Measurements from ENCODE around the gene MYO1D. TPM values are rescaled to one million over a fixed set of nuclear protein-coding genes. Genes with fewer than 3 reads are reported as not detected.
"Not testable (repeated sequence)": the region's sequence is repeated elsewhere in the genome, so short reads cannot be mapped to it uniquely, and the experiment has no call there.

Gene MYO1D
- total RNA-seq, 1 donor from 2014 or later, result 76.4 TPM

GRCh38 chr17:32688221-32688620 lies 188.7 kb downstream of the MYO1D start:
- no peak for DNase-seq (ENCODE audit: low read depth, low spot score)

GRCh38 chr17:32684087-32684958 lies 192.6 kb downstream of the MYO1D start:
- DNase-seq (ENCODE audit: low read depth, low spot score), result no peak

- DNase-seq (ENCODE audit: low read depth, low spot score), result no peak
Measured at GRCh38 chr17:32673964-32674363, 203.0 kb downstream of the MYO1D start.

- no peak for DNase-seq (ENCODE audit: low read depth, low spot score)
Measured at GRCh38 chr17:32672711-32673110, 204.2 kb downstream of the MYO1D start.

GRCh38 chr17:32671896-32672295 lies 205.0 kb downstream of the MYO1D start:
- no peak for DNase-seq (ENCODE audit: low read depth, low spot score)

- no peak for DNase-seq (ENCODE audit: low read depth, low spot score)
Measured at GRCh38 chr17:32664936-32665583, 211.9 kb downstream of the MYO1D start.

GRCh38 chr17:32660496-32660985 lies 216.4 kb downstream of the MYO1D start:
- DNase-seq (ENCODE audit: low read depth, low spot score), result no peak

- DNase-seq (ENCODE audit: low read depth, low spot score), result peak; percentile 33
Measured at GRCh38 chr17:32659419-32659842, 217.5 kb downstream of the MYO1D start.

- DNase-seq (ENCODE audit: low read depth, low spot score), result no peak
Measured at GRCh38 chr17:32658470-32659418, 218.2 kb downstream of the MYO1D start.

GRCh38 chr17:32656886-32657285 lies 220.0 kb downstream of the MYO1D start:
- DNase-seq (ENCODE audit: low read depth, low spot score), result no peak

- no peak for DNase-seq (ENCODE audit: low read depth, low spot score)
Measured at GRCh38 chr17:32654324-32654723, 222.6 kb downstream of the MYO1D start.

- no peak for DNase-seq (ENCODE audit: low read depth, low spot score)
Measured at GRCh38 chr17:32651084-32651483, 225.8 kb downstream of the MYO1D start.

GRCh38 chr17:32648450-32648849 lies 228.5 kb downstream of the MYO1D start:
- DNase-seq (ENCODE audit: low read depth, low spot score), result no peak

GRCh38 chr17:32646941-32647340 lies 230.0 kb downstream of the MYO1D start:
- DNase-seq (ENCODE audit: low read depth, low spot score), result no peak

- DNase-seq (ENCODE audit: low read depth, low spot score), result not testable (repeated sequence)
Measured at GRCh38 chr17:32641514-32641913, 235.4 kb downstream of the MYO1D start.

GRCh38 chr17:32636598-32637218 lies 240.2 kb downstream of the MYO1D start:
- DNase-seq (ENCODE audit: low read depth, low spot score), result no peak

GRCh38 chr17:32634167-32634566 lies 242.8 kb downstream of the MYO1D start:
- DNase-seq (ENCODE audit: low read depth, low spot score), result no peak

- no peak for DNase-seq (ENCODE audit: low read depth, low spot score)
Measured at GRCh38 chr17:32631341-32632096, 245.4 kb downstream of the MYO1D start.

- DNase-seq (ENCODE audit: low read depth, low spot score), result no peak
Measured at GRCh38 chr17:32629563-32630190, 247.2 kb downstream of the MYO1D start.
